GM12892 (cell line): ENCODE results near the gene CACNG4.

Experiments
- POLR2A ChIP-seq: IDR thresholded peaks from 2 replicates; pipeline ENCODE4 v1.6.1; 2011; ENCODE audit warnings: low read depth, low read length, control low read depth
- POLR2AphosphoS5 ChIP-seq: IDR thresholded peaks from 2 replicates; pipeline ENCODE4 v1.6.1; 2011; ENCODE audit warnings: low read depth, low read length, control low read depth

- no peak for TF ChIP-seq POLR2AphosphoS5
- no peak for TF ChIP-seq POLR2A
Measured at GRCh38 chr17:66963909-66964771, at the start of gene CACNG4.
